H9 (cell line): Measurements from ENCODE around the gene DPF3. TPM values are rescaled to one million over a fixed set of nuclear protein-coding genes. Genes with fewer than 3 reads are reported as not detected.
A peak's percentile ranks its signal among the peaks of the same experiment; 100 is the strongest.

ENCODE experiments used
- DNase-seq: peaks from one replicate; pipeline ENCODE4 v3.0.0-alpha.2; 2017
- H2AFZ ChIP-seq: one replicate; pipeline ENCODE4 v1.6.1; 2013; ENCODE audit warnings: mild to moderate bottlenecking, low read length, control low read depth, moderate library complexity
- H2AK5ac ChIP-seq: 2 replicates; pipeline ENCODE4 v1.6.1; 2013; ENCODE audit warnings: low read length, control low read depth, mixed read lengths; ENCODE audit not compliant: insufficient read length
- H2BK120ac ChIP-seq: one replicate; pipeline ENCODE4 v1.6.1; 2013; ENCODE audit warnings: low read depth, mild to moderate bottlenecking, low read length, control low read depth, inconsistent platforms; ENCODE audit not compliant: poor library complexity, severe bottlenecking
- H2BK12ac ChIP-seq: 2 replicates; pipeline ENCODE4 v1.6.1; 2013; ENCODE audit warnings: low read length, control low read depth, mixed read lengths, low read depth; ENCODE audit not compliant: insufficient read length
- H2BK15ac ChIP-seq: 2 replicates; pipeline ENCODE4 v1.6.1; 2013; ENCODE audit warnings: low read depth, low read length, control low read depth
- H2BK20ac ChIP-seq: one replicate; pipeline ENCODE4 v1.6.1; 2013; ENCODE audit warnings: low read depth, mild to moderate bottlenecking, low read length, control low read depth, inconsistent platforms; ENCODE audit not compliant: poor library complexity, severe bottlenecking
- H2BK5ac ChIP-seq: 2 replicates; pipeline ENCODE4 v1.6.1; 2013; ENCODE audit warnings: low read length, control low read depth, mixed read lengths; ENCODE audit not compliant: insufficient read length
- H3K14ac ChIP-seq: 2 replicates; pipeline ENCODE4 v1.6.1; 2013; ENCODE audit warnings: low read length, control low read depth; ENCODE audit not compliant: insufficient read depth
- H3K18ac ChIP-seq: 2 replicates; pipeline ENCODE4 v1.6.1; 2013; ENCODE audit warnings: low read depth, mild to moderate bottlenecking, mixed read lengths, low read length, control low read depth; ENCODE audit not compliant: insufficient read length
- H3K23ac ChIP-seq: 2 replicates; pipeline ENCODE4 v1.6.1; 2013; ENCODE audit warnings: low read length, control low read depth, mixed read lengths, low read depth; ENCODE audit not compliant: insufficient read length
- H3K23me2 ChIP-seq: 2 replicates; pipeline ENCODE4 v1.6.1; 2013; ENCODE audit warnings: low read depth, mild to moderate bottlenecking, mixed read lengths, low read length, control low read depth; ENCODE audit not compliant: insufficient read length, poor library complexity, severe bottlenecking
- H3K27ac ChIP-seq: 2 replicates; pipeline ENCODE4 v1.5.1; 2013; ENCODE audit warnings: low read length, control low read depth, mixed read lengths, low read depth; ENCODE audit not compliant: insufficient read length
- H3K27me3 ChIP-seq: 2 replicates; pipeline ENCODE4 v1.6.1; 2013; ENCODE audit warnings: low read length, control low read depth, inconsistent platforms; ENCODE audit not compliant: insufficient read depth
- H3K4ac ChIP-seq: 2 replicates; pipeline ENCODE4 v1.6.1; 2013; ENCODE audit warnings: low read depth, mild to moderate bottlenecking, control low read depth, inconsistent platforms, low read length, moderate library complexity
- H3K4me1 ChIP-seq: 2 replicates; pipeline ENCODE4 v1.6.1; 2013; ENCODE audit warnings: low read length, control low read depth, inconsistent platforms; ENCODE audit not compliant: insufficient read depth
- H3K4me2 ChIP-seq: 2 replicates; pipeline ENCODE4 v1.6.1; 2013; ENCODE audit warnings: low read length, control low read depth, mixed read lengths; ENCODE audit not compliant: insufficient read length, insufficient read depth
- H3K56ac ChIP-seq: 2 replicates; pipeline ENCODE4 v1.6.1; 2013; ENCODE audit warnings: low read depth, mild to moderate bottlenecking, mixed read lengths, low read length, control low read depth; ENCODE audit not compliant: insufficient read length
- H3K79me1 ChIP-seq: 2 replicates; pipeline ENCODE4 v1.6.1; 2013; ENCODE audit warnings: low read depth, mild to moderate bottlenecking, moderate library complexity, low read length, control low read depth, inconsistent platforms; ENCODE audit not compliant: insufficient read depth, poor library complexity, severe bottlenecking
- H3K79me2 ChIP-seq: 2 replicates; pipeline ENCODE4 v1.6.1; 2013; ENCODE audit warnings: low read length, control low read depth, inconsistent platforms; ENCODE audit not compliant: insufficient read depth
- H3K9ac ChIP-seq: 2 replicates; pipeline ENCODE4 v1.6.1; 2013; ENCODE audit warnings: low read length, control low read depth, mixed read lengths; ENCODE audit not compliant: insufficient read length; ENCODE audit errors: extremely low read depth
- H3K9me3 ChIP-seq: one replicate; pipeline ENCODE4 v1.6.1; 2013; ENCODE audit warnings: low read depth, low read length, inconsistent platforms; ENCODE audit not compliant: control insufficient read depth
- H3T11ph ChIP-seq: one replicate; pipeline ENCODE4 v1.6.1; 2013; ENCODE audit warnings: mild to moderate bottlenecking, low read length, control low read depth, inconsistent platforms
- H4K20me1 ChIP-seq: one replicate; pipeline ENCODE4 v1.6.1; 2013; ENCODE audit not compliant: control insufficient read depth, insufficient read length, insufficient read depth
- H4K5ac ChIP-seq: 2 replicates; pipeline ENCODE4 v1.6.1; 2013; ENCODE audit warnings: low read depth, mild to moderate bottlenecking, mixed read lengths, low read length, control low read depth; ENCODE audit not compliant: insufficient read length
- H4K8ac ChIP-seq: replicated peaks from 2 replicates; pipeline ENCODE4 v1.6.1; 2013; ENCODE audit warnings: low read length, control low read depth, mixed read lengths, low read depth; ENCODE audit not compliant: insufficient read length
- H4K91ac ChIP-seq: 2 replicates; pipeline ENCODE4 v1.6.1; 2013; ENCODE audit warnings: low read depth, mild to moderate bottlenecking, moderate library complexity, mixed read lengths, low read length, control low read depth; ENCODE audit not compliant: insufficient read length
- H3K27ac Mint-ChIP-seq, 3 experiments: 2 replicates in 2 of 3; 3 replicates in 1 of 3; pipeline ENCODE4 v1.8.0; 2020 to 2021; ENCODE audit warnings: mixed read lengths in 3 of 3, mild to moderate bottlenecking in 1 of 3, moderate library complexity in 1 of 3
- H3K27me3 Mint-ChIP-seq: 2 replicates; pipeline ENCODE4 v1.8.0; 2021; ENCODE audit warnings: low read depth, mild to moderate bottlenecking, moderate library complexity, mixed read lengths
- H3K36me3 Mint-ChIP-seq, 3 experiments: 2 replicates in 2 of 3; 3 replicates in 1 of 3; pipeline ENCODE4 v1.8.0; 2020 to 2021; ENCODE audit warnings: low read depth in 3 of 3, mixed read lengths in 3 of 3; ENCODE audit not compliant: insufficient read depth in 1 of 3
- H3K4me1 Mint-ChIP-seq, 2 experiments: 2 replicates each; pipeline ENCODE4 v1.8.0; 2020; ENCODE audit warnings: mixed read lengths in 2 of 2
- H3K4me3 Mint-ChIP-seq, 2 experiments: 2 replicates in 1 of 2; 3 replicates in 1 of 2; pipeline ENCODE4 v1.8.0; 2020 to 2021; ENCODE audit warnings: mild to moderate bottlenecking in 2 of 2, mixed read lengths in 2 of 2, moderate library complexity in 1 of 2
- H3K9me3 Mint-ChIP-seq, 2 experiments: 2 replicates in 1 of 2; 3 replicates in 1 of 2; pipeline ENCODE4 v1.8.0; 2020; ENCODE audit warnings: mild to moderate bottlenecking in 2 of 2, mixed read lengths in 2 of 2, moderate library complexity in 1 of 2
- WGBS: extraction: QIAGEN DNeasy Blood & Tissue Kit; methylation state at CpG from one replicate; pipeline ENCODE4 v1.1.7; 2013; ENCODE audit warnings: missing lambda C conversion rate, low lambda C conversion rate, mixed read lengths; ENCODE audit not compliant: insufficient read length; ENCODE audit errors: extremely low coverage; 5-methylcytosine and 5-hydroxymethylcytosine counted together
- total RNA-seq: library from RNA; stranded (reverse); gene quantifications from 2 replicates; pipeline ENCODE4 v1.2.1, GENCODE V29; 2021
- TF ChIP-seq, protein P1 (sequence below): fragments of 200-600 bp; sonication (generic); conservative IDR thresholded peaks from 3 replicates; pipeline ENCODE4 v1.8.0; 2021; ENCODE audit warnings: antibody characterized with exemption, mild to moderate bottlenecking

The DPF3 gene
- total RNA-seq, 1 experiment from 2014 or later: not detected

DNA sequence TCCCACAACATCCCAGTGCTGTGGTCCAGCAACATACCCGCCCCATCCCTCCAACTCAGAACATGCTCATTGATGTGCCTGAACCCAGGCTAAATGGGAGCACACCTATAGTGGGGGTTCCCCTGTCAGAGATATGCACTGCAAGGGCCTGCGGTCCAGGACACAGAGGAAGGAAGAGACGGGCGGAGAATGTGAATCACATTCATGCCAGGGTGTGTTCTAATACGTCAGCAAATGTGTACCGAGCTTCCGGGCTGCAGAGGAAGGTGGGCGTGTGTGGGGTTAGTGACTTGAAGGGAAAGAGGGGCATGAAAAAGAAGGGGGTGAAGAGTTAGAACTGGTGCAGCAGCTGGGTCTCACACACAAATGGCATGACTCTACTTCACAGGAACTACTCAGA, 83.7 kb downstream of the DPF3 start:
- H2AK5ac ChIP-seq: no peak overlapping the region
- no peak overlapping the region for H2AFZ ChIP-seq
- no peak overlapping the region for H4K5ac ChIP-seq
- no peaks in the 10 kb centered on the region for H3K79me2 ChIP-seq
- no peak overlapping the region for H3K18ac ChIP-seq
- H3K27me3 ChIP-seq: peaks cover 12% of the 10 kb centered on the region; the same call in 1 of the 2 replicates
- peaks cover 16 to 18% of the 10 kb centered on the region in 2 experiments for H3K4me1 Mint-ChIP-seq
- no peak overlapping the region for H3K4me3 Mint-ChIP-seq
- no peaks in the 10 kb centered on the region for H3K9me3 ChIP-seq
- WGBS: no CpG with 5 or more reads among the region's 8 CpGs
- H3K27me3 Mint-ChIP-seq: peaks cover 58% of the 10 kb centered on the region
- no peak overlapping the region for H3K9ac ChIP-seq
- H3K23me2 ChIP-seq: no peaks in the 10 kb centered on the region
- no peak overlapping the region for H4K8ac ChIP-seq
- no peaks in the 10 kb centered on the region for H4K20me1 ChIP-seq
- H3K4me1 ChIP-seq: no peaks in the 10 kb centered on the region
- H2BK15ac ChIP-seq: no peak overlapping the region
- H4K91ac ChIP-seq: no peak overlapping the region
- H3K4me2 ChIP-seq: no peak overlapping the region
- H3T11ph ChIP-seq: no peak overlapping the region
- H3K23ac ChIP-seq: no peak overlapping the region
- TF ChIP-seq, protein P1, sequence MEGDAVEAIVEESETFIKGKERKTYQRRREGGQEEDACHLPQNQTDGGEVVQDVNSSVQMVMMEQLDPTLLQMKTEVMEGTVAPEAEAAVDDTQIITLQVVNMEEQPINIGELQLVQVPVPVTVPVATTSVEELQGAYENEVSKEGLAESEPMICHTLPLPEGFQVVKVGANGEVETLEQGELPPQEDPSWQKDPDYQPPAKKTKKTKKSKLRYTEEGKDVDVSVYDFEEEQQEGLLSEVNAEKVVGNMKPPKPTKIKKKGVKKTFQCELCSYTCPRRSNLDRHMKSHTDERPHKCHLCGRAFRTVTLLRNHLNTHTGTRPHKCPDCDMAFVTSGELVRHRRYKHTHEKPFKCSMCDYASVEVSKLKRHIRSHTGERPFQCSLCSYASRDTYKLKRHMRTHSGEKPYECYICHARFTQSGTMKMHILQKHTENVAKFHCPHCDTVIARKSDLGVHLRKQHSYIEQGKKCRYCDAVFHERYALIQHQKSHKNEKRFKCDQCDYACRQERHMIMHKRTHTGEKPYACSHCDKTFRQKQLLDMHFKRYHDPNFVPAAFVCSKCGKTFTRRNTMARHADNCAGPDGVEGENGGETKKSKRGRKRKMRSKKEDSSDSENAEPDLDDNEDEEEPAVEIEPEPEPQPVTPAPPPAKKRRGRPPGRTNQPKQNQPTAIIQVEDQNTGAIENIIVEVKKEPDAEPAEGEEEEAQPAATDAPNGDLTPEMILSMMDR: no peak
- H3K9me3 Mint-ChIP-seq: no peaks in the 10 kb centered on the region
- peaks cover 2 to 8% (median 3%) of the 10 kb centered on the region in 3 experiments; a peak in 5 of 7 replicates for H3K36me3 Mint-ChIP-seq
- no peak overlapping the region for H2BK12ac ChIP-seq
- DNase-seq: no peak
- H3K27ac Mint-ChIP-seq: peak overlapping the region in 1 of 3 experiments; percentile 9; a peak in 1 of 7 replicates
- H3K27ac ChIP-seq: no peak overlapping the region
- H3K4ac ChIP-seq: no peak overlapping the region
- no peak overlapping the region for H2BK5ac ChIP-seq
- H2BK20ac ChIP-seq: no peak overlapping the region
- H3K14ac ChIP-seq: no peak overlapping the region
- no peak overlapping the region for H2BK120ac ChIP-seq
- no peaks in the 10 kb centered on the region for H3K79me1 ChIP-seq
- H3K56ac ChIP-seq: no peak overlapping the region
